GDM1 (cell line): ENCODE results near the gene GRHL3.
"Not testable (repeated sequence)": the region's sequence is repeated elsewhere in the genome, so short reads cannot be mapped to it uniquely, and the experiment has no call there.

Experiments used
- DNase-seq: peaks from one replicate; lab custom pipeline; 2025; lab: John Stamatoyannopoulos, UW

The GRHL3 gene

DNA sequence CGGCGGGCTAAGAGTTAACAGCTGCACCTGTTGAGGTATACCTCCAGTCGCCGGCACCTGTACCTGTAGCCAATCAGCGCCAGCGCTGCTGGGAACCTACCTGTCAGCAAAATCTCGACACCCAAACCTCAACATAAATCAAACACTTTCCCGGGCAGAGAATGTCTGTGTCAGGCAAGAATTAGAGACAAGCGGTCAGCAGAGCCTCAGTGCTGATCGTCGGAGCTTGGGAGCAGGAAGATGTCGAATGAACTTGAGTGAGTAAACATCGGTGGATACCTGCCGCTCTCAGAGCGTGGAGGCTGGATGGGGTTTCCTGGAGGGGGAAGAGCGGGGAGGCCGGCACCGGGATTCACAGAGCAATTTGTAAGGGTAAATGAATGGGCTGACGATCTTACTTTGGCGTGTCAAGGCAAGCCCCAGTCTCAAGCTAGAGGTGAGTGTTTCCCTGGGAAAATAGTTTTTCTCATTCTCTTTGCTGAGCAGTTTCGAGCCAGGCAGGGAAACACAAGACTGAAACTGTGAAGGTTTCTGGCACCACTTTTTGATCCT, at the start of gene GRHL3:
Gene GRHL3, plus strand, starts transcription at position 46 of the 552 bp plus-strand sequence. Its CDS starts 195 bp downstream, at position 241.
- DNase-seq = no peak

DNA sequence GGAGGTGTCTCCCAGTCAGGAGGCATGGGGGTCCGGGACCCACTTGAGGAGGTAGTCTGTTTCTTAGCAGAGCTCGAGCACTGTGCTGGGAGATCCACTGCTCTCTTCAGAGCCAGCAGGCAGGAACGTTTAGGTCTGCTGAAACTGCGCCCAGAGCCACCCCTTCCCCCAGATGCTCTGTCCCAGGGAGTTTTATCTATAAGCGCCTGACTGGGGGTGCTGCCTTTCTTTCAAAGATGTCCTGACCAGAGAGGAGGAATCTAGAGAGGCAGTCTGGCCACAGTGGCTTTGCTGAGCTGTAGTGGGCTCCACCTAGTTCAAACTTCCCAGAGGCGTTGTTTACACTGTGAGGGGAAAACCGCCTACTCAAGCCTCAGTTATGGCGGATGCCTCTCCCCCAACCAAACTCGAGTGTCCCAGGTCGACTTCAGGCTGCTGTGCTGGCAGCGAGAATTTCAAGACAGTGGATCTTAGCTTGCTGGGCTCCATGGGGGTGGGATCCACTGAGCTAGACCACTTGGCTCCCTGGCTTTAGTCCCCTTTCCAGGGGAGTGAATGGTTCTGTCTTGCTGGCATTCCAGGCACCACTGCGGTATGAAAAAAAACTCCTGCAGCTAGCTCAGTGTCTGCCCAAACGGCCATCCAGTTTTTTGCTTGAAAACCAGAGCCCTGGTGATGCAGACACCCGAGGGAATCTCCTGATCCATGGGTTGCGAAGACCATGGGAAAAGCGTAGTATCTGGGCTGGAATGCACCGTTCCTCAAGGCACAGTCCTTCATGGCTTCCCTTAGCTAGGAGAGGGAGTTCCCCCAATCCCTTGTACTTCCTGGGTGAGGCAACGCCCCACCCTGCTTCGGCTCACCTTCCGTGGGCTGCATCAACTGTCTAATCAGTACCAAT, 44.7 kb upstream of the GRHL3 start:
- DNase-seq = not testable (repeated sequence)

DNA sequence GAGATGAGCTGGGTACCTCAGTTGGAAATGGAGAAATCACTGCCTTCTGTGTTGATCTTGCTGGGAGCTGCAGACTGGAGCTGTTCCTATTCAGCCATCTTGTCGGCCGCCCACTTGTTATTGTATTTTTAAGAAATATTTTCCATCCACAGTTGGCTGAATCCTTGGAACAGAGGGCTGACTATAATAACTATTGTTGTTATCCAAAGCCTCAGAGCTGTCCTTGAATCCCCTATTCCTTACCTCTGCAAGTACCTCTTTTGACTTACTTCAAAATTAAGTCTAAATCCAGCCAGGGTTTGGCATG, 44.1 kb upstream of the GRHL3 start:
- DNase-seq = no peak

DNA sequence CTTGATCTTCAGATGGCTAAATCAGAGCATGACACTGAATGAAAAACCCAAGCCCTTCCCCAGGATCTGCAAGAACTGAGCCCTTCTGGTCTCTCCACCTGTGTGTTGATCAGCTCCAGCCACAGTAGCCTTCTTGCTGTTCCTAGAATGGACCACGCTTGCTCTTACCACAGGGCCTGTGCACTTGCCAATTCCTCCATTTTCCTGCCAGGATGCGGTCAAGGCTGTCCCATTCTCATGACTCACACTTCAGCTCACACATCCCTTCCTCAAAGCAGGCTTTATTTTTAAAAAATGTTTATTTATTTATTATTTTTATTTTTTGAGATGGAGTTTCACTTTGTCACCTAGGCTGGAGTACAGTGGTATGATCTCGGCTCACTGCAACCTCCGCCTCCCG, 43.6 kb upstream of the GRHL3 start:
- no peak for DNase-seq

DNA sequence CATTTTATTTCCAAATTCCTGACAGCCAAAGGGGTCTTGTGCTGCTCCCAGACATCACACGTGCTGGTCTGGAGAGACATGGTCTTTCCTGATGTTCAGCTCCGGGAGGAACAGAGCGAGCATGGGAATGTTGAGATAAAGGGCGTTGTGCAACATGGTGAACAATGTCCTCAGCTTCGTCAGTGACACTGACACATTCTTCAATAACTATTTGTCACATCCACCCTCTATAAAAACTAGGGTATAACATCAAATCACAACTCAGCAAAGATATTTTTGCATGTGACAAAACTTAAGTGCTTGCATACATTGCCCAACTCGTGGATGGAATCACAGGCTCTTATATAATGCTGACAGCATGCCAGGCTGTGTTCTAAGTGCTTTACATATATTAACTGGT, 42.4 kb upstream of the GRHL3 start:
- DNase-seq = no peak

DNA sequence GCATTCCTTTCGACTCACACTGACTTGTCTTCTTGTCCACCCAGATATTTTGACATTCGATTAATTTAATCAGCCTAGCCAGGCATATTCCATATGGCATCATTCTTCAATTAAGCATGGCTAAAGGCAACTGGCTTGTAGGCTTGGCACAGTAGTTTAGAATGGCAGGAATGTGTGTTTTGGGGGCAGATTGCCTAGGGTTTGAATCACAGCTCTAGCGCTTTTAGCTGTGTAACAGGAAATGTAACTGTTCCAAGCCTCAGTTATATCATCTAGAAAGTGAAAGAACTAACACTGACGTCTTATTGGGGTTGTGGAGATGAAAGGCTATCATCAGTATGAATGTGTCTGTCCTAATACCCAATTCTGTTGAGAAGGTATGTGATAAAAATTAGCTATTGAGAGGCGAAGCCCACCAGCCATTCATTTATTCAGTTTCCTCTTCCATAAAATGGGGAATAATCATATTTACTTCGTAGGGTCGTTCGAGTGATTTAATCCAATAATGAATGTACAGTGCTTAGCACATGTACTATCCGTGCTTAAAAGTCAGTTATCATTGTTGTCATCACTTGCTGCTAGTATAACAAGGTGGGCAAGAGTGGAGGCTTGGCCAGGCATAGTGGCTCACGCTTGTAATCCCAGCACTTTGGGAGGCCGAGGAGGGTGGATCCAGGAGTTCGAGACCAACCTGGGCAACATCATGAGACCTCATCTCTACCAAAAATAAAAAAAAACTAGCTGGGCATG, 41.6 kb upstream of the GRHL3 start:
- DNase-seq = no peak

DNA sequence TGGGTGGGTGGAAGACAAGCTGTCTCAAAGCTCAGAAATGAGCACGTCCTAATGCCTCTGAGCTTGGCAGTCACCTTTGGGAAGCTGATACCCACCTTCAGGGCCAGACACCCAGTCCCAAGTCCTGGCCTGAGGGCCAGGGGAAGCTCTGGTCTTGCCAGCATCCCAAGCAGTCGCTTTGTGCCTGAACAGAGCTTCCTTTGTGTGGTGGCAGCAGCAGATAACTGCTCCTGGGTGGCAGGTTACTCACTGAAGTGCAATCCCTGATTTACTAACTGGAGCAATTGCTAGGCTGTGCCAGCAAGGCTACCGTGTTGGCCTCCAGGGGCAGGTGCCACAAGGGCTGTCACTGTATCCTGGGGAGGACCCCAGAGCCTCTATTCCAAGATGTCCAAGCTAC, 40.4 kb upstream of the GRHL3 start:
- DNase-seq = no peak

DNA sequence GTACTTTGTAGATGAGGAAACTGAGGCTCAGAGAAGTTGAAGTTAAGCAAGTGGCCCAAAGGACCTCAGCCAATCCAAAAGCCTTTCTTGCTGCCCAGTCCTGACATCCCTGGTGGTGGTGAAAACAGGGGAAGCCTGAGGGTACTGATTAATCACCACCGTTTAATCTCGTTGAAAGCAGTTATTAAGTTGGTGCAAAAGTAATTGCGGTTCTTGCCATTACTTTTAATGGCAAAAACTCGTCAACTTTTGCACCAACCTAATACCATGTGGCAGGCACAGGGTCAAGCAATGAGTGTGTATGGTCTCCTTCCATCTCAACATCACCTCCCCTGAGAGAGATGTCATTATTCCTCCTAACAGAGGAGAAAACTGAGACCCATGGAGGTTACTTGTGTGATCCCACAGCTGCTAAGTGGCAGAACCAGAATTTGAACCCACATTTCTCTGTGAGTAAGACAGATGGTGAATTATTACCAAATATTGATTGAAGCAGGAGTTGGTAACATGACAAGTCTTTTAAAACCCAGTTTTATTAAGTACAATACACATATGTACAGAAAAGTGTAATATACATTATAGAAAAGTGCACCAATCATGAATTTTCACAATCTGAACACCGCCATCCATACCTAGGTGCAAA, 39.4 kb upstream of the GRHL3 start:
- no peak for DNase-seq

DNA sequence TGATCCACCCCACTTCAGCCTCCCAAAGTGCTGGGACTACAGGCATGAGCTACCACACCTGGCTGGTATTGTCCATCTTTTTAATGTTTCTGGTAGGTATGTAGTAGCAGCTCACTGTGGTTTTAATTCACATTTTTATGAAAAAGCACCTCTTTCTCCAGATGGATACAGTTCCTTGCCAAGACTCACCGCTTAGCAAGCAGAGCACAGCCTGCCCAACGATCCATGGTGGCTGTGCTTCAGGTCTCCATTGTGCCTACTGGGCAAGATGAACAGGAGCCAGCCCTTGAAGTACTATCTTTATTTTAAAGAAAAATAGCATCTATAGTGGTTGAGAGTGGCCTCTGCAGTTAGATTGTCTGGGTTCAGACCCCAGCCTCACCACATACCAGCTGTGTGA, 37.6 kb upstream of the GRHL3 start:
- DNase-seq = no peak

DNA sequence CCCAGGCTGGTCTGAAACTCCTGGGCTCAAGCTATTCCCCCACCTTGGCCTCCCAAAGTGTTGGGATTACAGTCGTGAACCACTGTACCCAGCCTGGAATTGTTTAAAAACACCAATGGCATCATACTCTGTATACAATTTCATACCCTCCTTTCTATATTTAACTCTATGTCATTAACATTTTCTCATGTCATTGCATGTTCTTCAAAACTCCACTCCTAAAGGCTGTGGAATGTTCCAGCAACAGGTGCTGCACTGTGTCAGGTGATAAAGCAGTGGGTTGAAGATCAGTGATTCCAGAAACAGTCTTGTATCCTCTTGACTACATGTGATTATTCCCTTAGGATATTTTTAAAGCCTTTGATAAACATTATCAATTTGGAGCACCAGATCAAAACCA, 36.7 kb upstream of the GRHL3 start:
- DNase-seq = no peak

DNA sequence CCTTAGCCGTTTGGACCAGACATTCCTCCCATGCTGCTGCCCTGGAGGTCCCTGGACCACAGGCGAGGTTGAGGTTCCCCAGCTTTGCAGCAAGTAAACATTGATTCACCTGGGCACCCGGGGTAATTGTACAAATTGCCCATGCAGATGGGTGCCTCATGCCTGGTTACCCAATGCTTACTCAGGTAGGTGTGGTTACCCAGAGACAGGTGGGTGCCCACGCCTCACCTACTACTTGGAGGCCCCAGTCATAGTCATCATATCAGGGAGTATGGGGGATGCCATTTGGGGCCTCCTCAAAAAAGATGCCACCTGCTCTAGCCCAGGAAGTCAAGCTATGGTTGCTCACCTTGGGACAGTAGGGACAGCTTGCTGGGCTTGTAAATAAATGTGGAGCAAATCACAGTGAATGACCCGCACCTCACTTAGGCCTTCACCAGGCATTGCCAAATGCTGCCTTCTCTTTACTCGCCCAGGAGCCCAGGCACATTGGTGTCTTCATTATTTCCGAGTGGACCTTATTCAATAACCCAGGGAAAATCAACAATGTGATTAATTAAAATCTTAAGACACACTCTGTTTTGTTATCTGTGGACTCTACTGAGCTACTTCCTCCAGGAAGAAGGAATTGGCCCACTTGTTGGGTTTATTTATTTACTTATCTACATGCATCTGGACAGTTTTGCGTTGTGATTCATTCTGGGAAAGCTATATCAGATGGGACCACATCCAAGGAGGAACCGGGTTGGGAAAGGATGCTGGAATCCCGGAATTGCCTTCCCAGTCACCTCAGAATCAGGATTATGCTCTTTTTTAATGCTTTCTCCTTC, 35.6 kb upstream of the GRHL3 start:
- no peak for DNase-seq

DNA sequence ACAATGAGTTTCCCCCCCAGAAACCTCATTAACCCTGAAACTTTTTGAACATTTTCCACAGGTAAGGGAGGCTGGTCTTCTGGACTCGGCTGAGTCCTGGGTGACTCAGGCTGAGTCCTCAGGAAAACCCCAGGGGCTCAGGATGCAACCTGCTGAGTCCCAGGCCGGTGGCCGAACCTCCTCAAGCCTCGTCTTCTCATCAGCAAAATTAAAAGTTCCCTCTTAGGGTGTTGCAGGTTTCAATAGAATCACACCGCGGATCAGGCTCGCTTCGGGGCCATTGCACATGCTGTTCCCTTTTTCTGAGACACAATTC, 35.0 kb upstream of the GRHL3 start:
- DNase-seq = no peak

DNA sequence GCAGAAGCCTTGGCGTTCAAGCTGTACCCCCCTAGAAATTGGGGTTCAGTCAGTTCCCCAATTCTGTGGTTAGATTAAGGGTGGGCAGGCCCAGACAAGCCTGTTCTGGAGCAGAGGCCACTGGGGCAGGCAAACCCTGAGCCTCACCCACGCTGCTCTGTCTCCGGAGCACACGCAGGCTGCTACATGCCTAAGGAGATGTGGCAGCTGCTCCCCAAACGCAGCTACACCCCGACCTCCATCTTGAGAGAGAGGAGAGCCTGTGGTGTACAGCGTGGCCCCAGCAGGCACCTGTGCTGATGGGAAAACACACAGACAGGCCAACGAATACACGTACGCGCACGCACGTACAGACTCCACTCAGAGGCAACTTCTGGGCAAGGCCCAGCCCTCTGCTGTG, 33.9 kb upstream of the GRHL3 start:
- no peak for DNase-seq

DNA sequence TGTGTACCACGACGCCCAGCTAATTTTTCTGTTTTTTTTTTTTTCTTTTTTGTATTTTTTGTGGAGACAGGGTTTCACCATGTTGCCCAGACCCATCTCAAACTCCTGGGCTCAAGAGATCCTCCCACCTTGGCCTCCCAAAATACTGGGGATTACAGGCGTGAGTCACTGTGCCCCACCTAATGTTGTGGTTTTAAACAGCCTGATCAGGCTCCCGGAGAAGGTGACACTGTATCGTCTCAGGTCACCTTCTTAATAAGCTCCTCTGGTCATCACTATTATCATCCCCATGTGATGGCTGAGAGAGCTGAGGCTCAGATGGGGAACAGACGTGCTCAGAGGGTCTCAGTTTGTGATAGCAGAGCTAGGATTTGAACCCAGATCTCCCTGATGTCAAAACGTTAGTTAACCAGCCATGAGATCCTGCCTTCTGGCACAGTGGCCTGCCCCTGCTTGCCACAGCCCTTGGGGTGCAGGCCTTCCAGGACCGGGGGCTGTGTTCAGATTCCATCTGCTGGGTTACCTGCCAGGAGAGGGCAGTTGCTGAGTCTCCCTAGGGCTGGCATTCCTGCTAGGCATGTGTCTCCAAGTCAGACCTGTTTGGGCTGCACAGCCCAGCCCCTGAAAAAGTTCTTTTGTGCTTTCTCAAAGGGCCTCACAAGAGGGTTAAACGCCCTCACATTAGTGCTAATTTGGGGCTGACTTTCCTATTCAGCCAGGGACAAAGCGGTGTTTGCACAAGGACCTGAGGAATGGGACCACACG, 32.7 kb upstream of the GRHL3 start:
- no peak for DNase-seq

DNA sequence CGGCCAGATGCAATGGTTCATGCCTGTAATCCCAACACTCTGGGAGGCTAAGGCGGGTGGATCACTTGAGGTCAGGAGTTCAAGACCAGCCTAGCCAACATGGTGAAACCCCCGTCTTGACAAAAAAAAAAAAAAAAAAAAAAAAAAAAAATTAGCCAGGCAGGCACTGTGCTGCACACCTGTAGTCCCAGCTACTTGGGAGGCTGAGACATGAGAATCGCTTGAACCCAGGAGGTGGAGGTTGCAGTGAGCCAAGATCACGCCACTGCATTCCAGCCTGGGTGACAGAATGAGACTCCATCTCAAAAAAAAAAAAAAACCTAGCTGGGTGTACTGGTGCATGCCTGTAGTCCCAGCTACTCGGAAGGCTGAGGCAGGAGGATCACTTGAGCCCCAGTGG, 31.4 kb upstream of the GRHL3 start:
- not testable (repeated sequence) for DNase-seq

DNA sequence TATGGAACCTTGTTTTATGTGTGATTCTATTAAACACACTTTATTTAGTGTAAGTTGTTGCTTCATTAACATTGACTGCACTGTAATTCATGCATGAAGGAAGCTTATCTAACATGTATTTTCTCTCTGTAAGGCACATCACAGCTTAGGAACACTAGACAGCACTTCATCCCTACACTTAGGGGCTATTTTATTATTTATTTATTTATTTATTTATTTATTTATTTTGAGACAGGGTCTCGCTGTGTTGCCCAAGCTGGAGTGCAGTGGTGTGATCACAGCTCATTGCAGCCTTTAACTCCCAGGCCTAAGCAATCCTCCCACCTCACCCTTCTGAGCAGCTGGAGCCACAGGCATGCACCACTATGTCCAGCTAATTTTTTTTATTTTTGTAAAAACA, 30.7 kb upstream of the GRHL3 start:
- DNase-seq = no peak

DNA sequence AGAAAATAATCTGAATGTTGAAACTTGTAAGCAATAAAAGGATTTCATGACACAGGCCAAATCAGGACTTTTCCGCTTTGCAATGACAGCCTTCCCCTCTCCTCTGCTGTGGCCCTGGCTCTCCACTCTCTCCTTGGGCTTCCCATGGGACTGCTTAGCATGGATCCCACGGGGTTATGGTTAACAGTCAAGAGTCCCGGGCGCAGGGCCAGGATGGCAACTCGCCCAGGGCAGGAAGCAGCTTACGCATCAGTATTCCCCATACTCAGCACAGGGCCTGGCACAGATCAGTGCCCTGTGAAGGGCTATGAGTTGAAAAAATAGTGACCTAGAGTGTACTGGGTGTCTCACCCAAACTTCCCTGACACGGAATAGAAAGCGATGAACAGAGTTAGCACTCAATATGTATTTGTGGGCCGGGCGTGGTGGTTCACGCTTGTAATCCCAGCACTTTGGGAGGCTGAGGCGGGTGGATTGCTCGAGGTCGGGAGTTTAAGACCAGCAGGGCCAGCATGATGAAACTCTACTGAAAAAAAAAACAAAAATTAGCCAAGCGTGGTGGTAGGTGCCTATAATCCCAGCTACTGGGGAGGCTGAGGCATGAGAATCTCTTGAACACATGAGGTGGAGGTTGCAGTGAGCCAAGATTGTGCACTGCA, 29.1 kb upstream of the GRHL3 start:
- DNase-seq = no peak

DNA sequence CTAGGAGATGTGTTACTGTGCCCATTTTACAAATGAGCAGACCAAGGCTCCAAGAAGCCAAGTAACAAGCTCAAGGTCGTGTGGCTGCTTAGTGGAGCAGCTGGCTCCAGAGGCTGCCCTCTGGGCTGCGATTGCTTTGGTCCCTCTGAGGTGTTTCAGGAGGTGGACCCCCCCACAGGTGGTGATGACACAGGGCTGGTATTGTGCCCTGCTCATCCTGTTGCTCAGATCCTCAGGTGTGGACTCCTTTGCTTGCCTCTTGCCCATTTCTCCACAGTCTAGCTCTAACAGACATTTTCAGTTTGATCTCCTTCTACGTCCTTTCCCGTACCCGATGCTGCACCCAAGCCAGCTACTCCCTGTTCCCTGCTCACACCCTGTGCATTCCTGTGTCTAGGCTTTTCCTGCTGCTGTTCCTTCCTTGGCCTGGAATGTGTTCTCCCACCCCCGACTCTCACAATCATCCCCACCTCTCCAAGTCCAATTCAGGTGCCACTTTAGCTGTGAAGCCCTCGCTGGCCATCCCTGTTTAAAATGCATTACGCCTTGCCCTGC, 28.1 kb upstream of the GRHL3 start:
- DNase-seq = no peak

DNA sequence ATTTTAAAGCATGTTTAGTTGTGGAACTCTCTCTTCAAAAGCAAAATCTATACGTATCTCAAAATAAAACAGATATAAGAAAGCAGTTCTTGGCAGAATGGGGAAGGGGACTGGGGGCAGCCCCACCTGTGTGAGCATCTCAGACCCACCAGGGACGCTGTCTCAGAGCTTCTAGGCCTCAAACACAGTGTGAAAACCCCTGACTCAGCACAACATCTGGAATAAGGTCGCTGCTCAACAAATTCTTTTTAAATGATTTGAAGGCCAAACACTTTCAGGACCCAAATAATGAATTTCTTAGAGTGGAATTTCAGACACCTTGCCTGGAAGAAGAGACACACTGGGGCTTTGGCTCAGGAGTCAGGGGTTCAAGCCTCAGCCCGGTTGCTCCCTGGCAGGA, 27.1 kb upstream of the GRHL3 start:
- DNase-seq = no peak

DNA sequence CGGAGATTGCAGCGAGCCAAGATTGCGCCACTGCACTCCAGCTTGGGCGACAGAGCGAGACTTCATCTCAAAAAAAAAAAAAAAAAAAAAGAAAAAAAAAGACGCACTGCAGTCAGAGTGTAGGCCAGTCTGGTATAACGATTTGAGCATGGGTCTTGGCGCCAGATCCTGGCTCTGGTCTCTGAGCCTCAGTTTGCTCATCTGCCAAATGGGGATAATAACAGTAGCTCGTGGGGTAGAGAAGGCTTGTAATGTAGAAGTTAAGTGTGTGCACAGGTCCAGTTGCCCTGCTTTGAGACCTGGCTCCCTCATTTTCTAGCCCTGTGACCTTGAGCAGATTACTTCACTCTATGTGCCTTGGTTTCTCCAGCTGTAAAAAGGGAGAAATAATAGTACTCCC, 26.3 kb upstream of the GRHL3 start:
- no peak for DNase-seq
